ENCODE results near the gene VCX3B. TPM values are rescaled to one million over a fixed set of nuclear protein-coding genes. Genes with fewer than 3 reads are reported as not detected.
A peak's percentile ranks its signal among the peaks of the same experiment; 100 is the strongest.
"Not testable (repeated sequence)": the region's sequence is repeated elsewhere in the genome, so short reads cannot be mapped to it uniquely, and the experiment has no call there.

Gene VCX3B
- total and polyA plus RNA-seq, 12 donors = 0.10 to 0.42 (median 0.20) TPM; not detected in 9

- intact Hi-C loops (cut with DNase I) = no loop called here
- ATAC-seq = no peak
- no peak for TF ChIP-seq CTCF (IDR thresholded peaks at IDR 0.05)
- Histone ChIP-seq H3K4me3 (no peak overlapping the region), H3K27me3 (no peaks in the 10 kb centered on the region), H3K36me3 (no peaks in the 10 kb centered on the region), H3K9me3 (no peaks in the 10 kb centered on the region), H3K27ac (no peak overlapping the region), H3K4me1 (no peaks in the 10 kb centered on the region)
- 67 to 73% methylated on average over 3 of the region's 3 CpGs for WGBS, 2 donors
- DNase-seq = no peak
Measured at GRCh38 chrX:8432396-8432795, 32.2 kb upstream of the VCX3B start.

GRCh38 chrX:8433109-8434062, 31.2 kb upstream of the VCX3B start:
- TF ChIP-seq CTCF (IDR thresholded peaks at IDR 0.05) = no peak
- Histone ChIP-seq H3K27me3 (no peaks in the 10 kb centered on the region), H3K4me1 (no peaks in the 10 kb centered on the region), H3K4me3 (no peak overlapping the region), H3K9me3 (no peaks in the 10 kb centered on the region), H3K27ac (no peak overlapping the region), H3K36me3 (no peaks in the 10 kb centered on the region)
- intact Hi-C loops (cut with DNase I) = no loop called here
- ATAC-seq = no peak
- no peak for DNase-seq
- WGBS, 2 donors = 75 to 82% methylated on average over 3 of the region's 3 CpGs

- TF ChIP-seq CTCF (IDR thresholded peaks at IDR 0.05) = no peak
- intact Hi-C loops (cut with DNase I) = no loop called here
- no peaks in the 10 kb centered on the region for H3K9me3 ChIP-seq
- H3K4me1 ChIP-seq = no peaks in the 10 kb centered on the region
- H3K36me3 ChIP-seq = no peaks in the 10 kb centered on the region
- no peak overlapping the region for H3K4me3 ChIP-seq
- no peak overlapping the region for H3K27ac ChIP-seq
- WGBS, 2 donors = 73 to 77% methylated on average over 5 of the region's 5 CpGs
- DNase-seq = no peak
- no peaks in the 10 kb centered on the region for H3K27me3 ChIP-seq
- no peak for ATAC-seq
Measured at GRCh38 chrX:8447368-8447767, 17.3 kb upstream of the VCX3B start.

- H3K27me3 ChIP-seq, H3K9me3 ChIP-seq, H3K27ac ChIP-seq, DNase-seq, H3K4me3 ChIP-seq, ATAC-seq, H3K36me3 ChIP-seq: not testable (repeated sequence)
- peaks cover 0 to 15% (median 7%) of the 10 kb centered on the region in 9 donors for H3K4me1 ChIP-seq
- intact Hi-C loops (cut with DNase I) = loop anchor here in 2 of 10 donors (10.0 kb wide), 2 partner anchors 62 to 282 kb away; partner anchors contain the start of gene ANOS1 (in 1 of the 2)
- WGBS, 2 donors = 97 to 98% methylated on average over 16 to 21 of the region's 21 CpGs
Measured at GRCh38 chrX:8452343-8452742, 12.3 kb upstream of the VCX3B start.

GRCh38 chrX:8453611-8454010, 11.0 kb upstream of the VCX3B start:
- 19 to 29% methylated on average over 3 of the region's 3 CpGs for WGBS, 2 donors
- intact Hi-C loops (cut with DNase I) = loop anchor here in 2 of 10 donors (10.0 kb wide), 2 partner anchors 61 to 281 kb away; partner anchors contain the start of gene ANOS1 (in 1 of the 2)
- DNase-seq (no peak), ATAC-seq (peak in 5 of 8 donors; percentile 11 to 71 (median 56))
- Histone ChIP-seq H3K27ac (peak overlapping the region in 3 of 10 donors; percentile 27 to 71 (median 51)), H3K27me3 (no peaks in the 10 kb centered on the region), H3K4me1 (peaks cover 0 to 15% (median 7%) of the 10 kb centered on the region in 9 donors), H3K9me3 (no peaks in the 10 kb centered on the region), H3K36me3 (no peaks in the 10 kb centered on the region), H3K4me3 (no peak overlapping the region)
- TF ChIP-seq CTCF (IDR thresholded peaks at IDR 0.05) = no peak

Data from heart right ventricle (tissue), 16 donors.